Upper lobe of left lung (tissue), 6 donors: ENCODE data around the gene PLEKHA1. TPM values are rescaled to one million over a fixed set of nuclear protein-coding genes. Genes with fewer than 3 reads are reported as not detected.
A peak's percentile ranks its signal among the peaks of the same experiment; 100 is the strongest.

Experiments used
- ATAC-seq, 2 donors: fragments of 200-7000 bp; cut with Tn5 transposase; one replicate each; pipeline ENCODE4 v1.9.1; 2022; ENCODE audit warnings: mild to moderate bottlenecking in 2 of 2, moderate library complexity in 2 of 2; ENCODE audit not compliant: low FRiP score in 2 of 2
- DNase-seq, 2 donors: peaks; one replicate each; pipeline ENCODE4 v3.0.0-alpha.2; 2019 to 2020
- H3K27ac ChIP-seq, 4 donors: fragments of 200-600 bp; sonication (generic); one replicate each; pipeline ENCODE4 v1.5.1; 2016 to 2019
- H3K27me3 ChIP-seq, 4 donors: fragments of 200-600 bp; sonication (generic); one replicate each; pipeline ENCODE4 v1.5.1; 2017 to 2019
- H3K36me3 ChIP-seq, 4 donors: fragments of 200-600 bp; sonication (generic); one replicate each; pipeline ENCODE4 v1.5.1; 2016 to 2019
- H3K4me1 ChIP-seq, 4 donors: fragments of 200-600 bp; sonication (generic); one replicate each; pipeline ENCODE4 v1.5.1; 2018 to 2019
- H3K4me3 ChIP-seq, 4 donors: fragments of 200-600 bp; sonication (generic); one replicate each; pipeline ENCODE4 v1.5.1; 2017 to 2019; ENCODE audit warnings: mild to moderate bottlenecking in 2 of 4, moderate library complexity in 1 of 4
- H3K9me3 ChIP-seq, 4 donors: fragments of 200-600 bp; sonication (generic); one replicate each; pipeline ENCODE4 v1.5.1; 2018 to 2019
- CTCF ChIP-seq, 6 experiments: fragments of 450-650 bp in 4 of 6; fragments of 200-600 bp in 2 of 6; sonication (generic) in 2 of 6; IDR thresholded peaks; one replicate each; pipeline ENCODE4 v1.5.1; 2016 to 2019; ENCODE audit warnings: antibody characterized with exemption in 6 of 6
- EP300 ChIP-seq, 4 donors: sonication (generic); formaldehyde crosslinking; IDR thresholded peaks; one replicate each; pipeline ENCODE4 v1.5.1; 2017; ENCODE audit warnings: antibody characterized with exemption in 4 of 4, control low read depth in 2 of 4
- POLR2A ChIP-seq, 4 donors: fragments of 450-650 bp; IDR thresholded peaks; one replicate each; pipeline ENCODE4 v1.5.1; 2016 to 2017; ENCODE audit warnings: antibody characterized with exemption in 4 of 4, mild to moderate bottlenecking in 2 of 4
- POLR2AphosphoS5 ChIP-seq, 2 donors: sonication (generic); formaldehyde crosslinking; IDR thresholded peaks; one replicate each; pipeline ENCODE4 v1.5.1; 2017; ENCODE audit warnings: antibody characterized with exemption in 2 of 2
- WGBS, 2 donors: methylation state at CpG; one replicate each; pipeline ENCODE4 v1.1.5; 2017 to 2018; 5-methylcytosine and 5-hydroxymethylcytosine counted together
- total RNA-seq, 6 donors: library from RNA; depleted of rRNA in 4 of 6; stranded (reverse); fragments of >200 nt in 4 of 6; gene quantifications; one replicate each; pipeline versions ENCODE4 v1.1.0 to v1.2.1, GENCODE V29; 2016 to 2021
- donor health status: DM: no; HTN: no; CAD: no; lungs with moderate emphysema.
- donor health status: DM: no; HTN: yes; CAD: no; lungs with severe emphysema.

The PLEKHA1 gene
- total RNA-seq, 6 donors from 2014 or later, result 29.5 to 78.4 (median 43.7) TPM

GRCh38 chr10:122343936-122344335 is 30.6 kb upstream of the PLEKHA1 start:
- 94 to 96% methylated on average over 8 of the region's 8 CpGs for WGBS, 2 donors
- Histone ChIP-seq H3K36me3 (no peaks in the 10 kb centered on the region), H3K27ac (no peak overlapping the region), H3K9me3 (no peaks in the 10 kb centered on the region), H3K4me3 (no peak overlapping the region), H3K4me1 (peaks cover 0 to 5% (median 1%) of the 10 kb centered on the region in 4 donors), H3K27me3 (no peaks in the 10 kb centered on the region)
- TF ChIP-seq CTCF (IDR thresholded peaks at IDR 0.05) (no peak), POLR2AphosphoS5 (IDR thresholded peaks at IDR 0.05) (no peak), POLR2A (IDR thresholded peaks at IDR 0.05) (no peak), EP300 (IDR thresholded peaks at IDR 0.05) (no peak)
- no peak for ATAC-seq
- no peak for DNase-seq

GRCh38 chr10:122344741-122345258 is 29.7 kb upstream of the PLEKHA1 start:
- peak in 1 of 2 donors; percentile 33 for DNase-seq
- no peak for ATAC-seq
- Histone ChIP-seq H3K36me3 (no peaks in the 10 kb centered on the region), H3K4me3 (no peak overlapping the region), H3K9me3 (no peaks in the 10 kb centered on the region), H3K27ac (no peak overlapping the region), H3K4me1 (peaks cover 0 to 5% (median 1%) of the 10 kb centered on the region in 4 donors), H3K27me3 (no peaks in the 10 kb centered on the region)
- TF ChIP-seq POLR2A (IDR thresholded peaks at IDR 0.05) (no peak), EP300 (IDR thresholded peaks at IDR 0.05) (no peak), POLR2AphosphoS5 (IDR thresholded peaks at IDR 0.05) (no peak), CTCF (IDR thresholded peaks at IDR 0.05) (no peak)
- WGBS, 2 donors, result 89 to 96% methylated on average over 9 of the region's 9 CpGs

- WGBS, 2 donors, result 87 to 93% methylated on average over 4 of the region's 4 CpGs
- peaks cover 0 to 3% (median 0%) of the 10 kb centered on the region in 4 donors for H3K4me1 ChIP-seq
- TF ChIP-seq EP300 (IDR thresholded peaks at IDR 0.05) (no peak), POLR2AphosphoS5 (IDR thresholded peaks at IDR 0.05) (no peak), CTCF (IDR thresholded peaks at IDR 0.05) (no peak), POLR2A (IDR thresholded peaks at IDR 0.05) (no peak)
- H3K36me3 ChIP-seq, result no peaks in the 10 kb centered on the region
- no peaks in the 10 kb centered on the region for H3K27me3 ChIP-seq
- H3K4me3 ChIP-seq, result no peak overlapping the region
- no peak overlapping the region for H3K27ac ChIP-seq
- DNase-seq (no peak), ATAC-seq (no peak)
- H3K9me3 ChIP-seq, result no peaks in the 10 kb centered on the region
Observed at GRCh38 chr10:122346326-122346950, 28.1 kb upstream of the PLEKHA1 start.

GRCh38 chr10:122347170-122347841 is 27.2 kb upstream of the PLEKHA1 start:
- 82 to 90% methylated on average over 8 of the region's 8 CpGs for WGBS, 2 donors
- ATAC-seq, result no peak
- H3K4me3 ChIP-seq, result no peak overlapping the region
- no peak for TF ChIP-seq POLR2A (IDR thresholded peaks at IDR 0.05)
- TF ChIP-seq POLR2AphosphoS5 (IDR thresholded peaks at IDR 0.05), result no peak
- no peak for TF ChIP-seq CTCF (IDR thresholded peaks at IDR 0.05)
- no peak for TF ChIP-seq EP300 (IDR thresholded peaks at IDR 0.05)
- peaks cover 0 to 3% (median 0%) of the 10 kb centered on the region in 4 donors for H3K4me1 ChIP-seq
- H3K27ac ChIP-seq, result no peak overlapping the region
- no peaks in the 10 kb centered on the region for H3K27me3 ChIP-seq
- H3K36me3 ChIP-seq, result no peaks in the 10 kb centered on the region
- no peaks in the 10 kb centered on the region for H3K9me3 ChIP-seq
- DNase-seq, result no peak
